ENCODE results near the gene SIRT1.
A peak's percentile ranks its signal among the peaks of the same experiment; 100 is the strongest.
"Not testable (repeated sequence)": the region's sequence is repeated elsewhere in the genome, so short reads cannot be mapped to it uniquely, and the experiment has no call there.

SIRT1 gene

DNA sequence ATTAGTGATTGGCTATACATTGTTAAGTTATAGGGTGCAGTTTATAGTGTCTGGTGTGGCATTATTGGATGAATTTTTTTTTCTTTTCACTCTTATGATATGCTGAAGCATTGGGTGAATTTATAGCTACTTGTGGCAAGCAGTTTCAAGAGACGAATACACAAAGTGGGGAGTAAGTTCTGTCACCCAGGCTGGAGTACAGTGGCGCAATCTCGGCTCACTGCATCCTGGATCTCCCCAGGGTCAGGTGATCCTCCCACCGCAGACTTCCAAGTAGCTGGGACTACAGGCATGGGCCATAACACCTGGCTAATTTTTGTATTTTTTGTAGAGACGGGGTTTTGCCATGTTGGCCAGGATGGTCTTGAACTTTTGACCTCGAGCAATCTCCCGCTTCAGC, 6.3 kb upstream of the SIRT1 start:
- DNase-seq = no peak

GRCh38 chr10:67883710-67884312, 645 bp upstream of the SIRT1 start:
- no peak for DNase-seq

DNA sequence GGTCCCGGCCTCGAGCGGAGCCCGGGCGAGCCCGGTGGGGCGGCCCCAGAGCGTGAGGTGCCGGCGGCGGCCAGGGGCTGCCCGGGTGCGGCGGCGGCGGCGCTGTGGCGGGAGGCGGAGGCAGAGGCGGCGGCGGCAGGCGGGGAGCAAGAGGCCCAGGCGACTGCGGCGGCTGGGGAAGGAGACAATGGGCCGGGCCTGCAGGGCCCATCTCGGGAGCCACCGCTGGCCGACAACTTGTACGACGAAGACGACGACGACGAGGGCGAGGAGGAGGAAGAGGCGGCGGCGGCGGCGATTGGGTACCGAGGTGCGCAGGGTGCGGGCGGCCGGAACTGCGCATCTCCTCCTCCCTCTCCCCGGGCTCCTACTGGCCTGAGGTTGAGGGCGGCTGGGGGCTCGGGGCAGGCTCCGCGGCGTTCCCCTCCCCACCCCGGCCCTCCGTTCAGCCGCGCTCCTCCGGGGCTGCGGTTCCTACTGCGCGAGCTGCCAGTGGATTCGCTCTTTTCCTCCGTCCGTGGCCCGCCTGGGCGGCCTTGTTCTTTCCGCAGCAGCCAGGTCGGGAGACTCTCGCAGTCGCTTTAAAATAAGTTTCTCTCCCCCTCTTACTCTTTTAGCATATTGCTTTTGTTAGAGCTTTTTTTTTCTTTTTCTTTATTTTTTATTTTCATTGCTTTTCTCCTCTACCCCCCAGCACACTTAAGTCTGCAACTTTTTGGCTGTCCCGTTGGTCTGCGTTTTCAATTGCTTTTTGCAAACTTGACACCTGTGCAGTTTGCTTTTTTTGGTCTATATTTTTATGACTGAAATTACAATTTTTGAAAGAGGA, 600 bp downstream of the SIRT1 start:
- peak; percentile 62 for DNase-seq

GRCh38 chr10:67893637-67894036, 9.2 kb downstream of the SIRT1 start:
- no peak for DNase-seq

- no peak for DNase-seq
These were observed 19.1 kb downstream of the SIRT1 start for GRCh38 chr10:67903581-67903980.

DNA sequence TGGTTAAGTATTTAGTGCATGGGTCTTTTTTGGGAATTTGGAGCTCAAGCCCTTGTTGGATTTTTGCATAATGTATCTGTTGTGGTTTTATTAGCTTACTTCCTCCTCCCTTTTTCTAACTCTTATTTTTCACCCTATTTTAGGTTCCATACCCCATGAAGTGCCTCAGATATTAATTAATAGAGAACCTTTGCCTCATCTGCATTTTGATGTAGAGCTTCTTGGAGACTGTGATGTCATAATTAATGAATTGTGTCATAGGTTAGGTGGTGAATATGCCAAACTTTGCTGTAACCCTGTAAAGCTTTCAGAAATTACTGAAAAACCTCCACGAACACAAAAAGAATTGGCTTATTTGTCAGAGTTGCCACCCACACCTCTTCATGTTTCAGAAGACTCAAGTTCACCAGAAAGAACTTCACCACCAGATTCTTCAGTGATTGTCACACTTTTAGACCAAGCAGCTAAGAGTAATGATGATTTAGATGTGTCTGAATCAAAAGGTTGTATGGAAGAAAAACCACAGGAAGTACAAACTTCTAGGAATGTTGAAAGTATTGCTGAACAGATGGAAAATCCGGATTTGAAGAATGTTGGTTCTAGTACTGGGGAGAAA, 28.0 kb downstream of the SIRT1 start:
- DNase-seq = no peak

GRCh38 chr10:67914777-67915340, 30.4 kb downstream of the SIRT1 start:
- DNase-seq = no peak

- no peak for DNase-seq
These were observed 32.7 kb downstream of the SIRT1 start for GRCh38 chr10:67917169-67917568.

DNA sequence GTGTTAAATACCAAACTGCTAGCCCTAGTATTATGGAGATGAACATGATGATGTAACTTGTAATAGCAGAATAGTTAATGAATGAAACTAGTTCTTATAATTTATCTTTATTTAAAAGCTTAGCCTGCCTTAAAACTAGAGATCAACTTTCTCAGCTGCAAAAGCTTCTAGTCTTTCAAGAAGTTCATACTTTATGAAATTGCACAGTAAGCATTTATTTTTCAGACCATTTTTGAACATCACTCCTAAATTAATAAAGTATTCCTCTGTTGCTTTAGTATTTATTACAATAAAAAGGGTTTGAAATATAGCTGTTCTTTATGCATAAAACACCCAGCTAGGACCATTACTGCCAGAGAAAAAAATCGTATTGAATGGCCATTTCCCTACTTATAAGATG, 33.2 kb downstream of the SIRT1 start:
- no peak for DNase-seq

DNA sequence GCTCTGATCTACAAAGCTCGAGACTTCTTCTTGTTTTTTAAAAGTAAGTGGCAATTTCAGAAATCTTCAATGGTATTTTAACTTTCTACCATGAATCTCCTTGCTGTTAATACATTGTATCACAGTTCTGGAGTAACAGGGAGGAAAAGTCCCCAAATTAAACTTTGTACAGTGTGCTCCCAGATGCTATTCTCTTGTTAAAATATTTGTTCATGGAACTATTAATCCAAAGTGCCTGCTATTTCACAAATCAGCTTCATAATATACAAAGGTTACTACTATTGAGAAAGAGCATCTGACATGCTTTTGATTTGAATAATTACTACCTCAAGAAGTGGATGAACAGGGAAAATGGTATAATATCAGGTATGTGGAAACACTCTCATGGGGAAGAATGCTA, 36.6 kb downstream of the SIRT1 start:
- no peak for DNase-seq

DNA sequence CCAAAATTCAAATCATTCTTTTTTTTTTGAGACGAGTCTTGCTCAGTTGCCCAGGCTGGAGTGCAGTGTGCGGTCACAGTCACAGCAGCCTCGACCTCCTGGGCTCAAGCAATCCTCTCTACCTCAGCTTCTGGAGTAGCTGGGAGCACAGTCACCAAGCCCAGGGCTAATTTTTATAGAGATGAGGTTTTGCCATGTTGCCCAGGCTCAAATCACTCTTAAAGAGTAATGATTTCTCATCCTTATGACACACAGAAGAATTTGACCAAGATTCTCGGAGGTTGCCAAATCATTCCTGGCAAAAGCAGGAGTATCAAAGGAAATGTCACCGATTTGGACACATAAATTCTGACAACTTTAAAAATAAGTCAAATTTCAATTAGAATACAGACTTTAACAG, 39.1 kb downstream of the SIRT1 start:
- DNase-seq = no peak

GRCh38 chr10:67924136-67924535, 39.7 kb downstream of the SIRT1 start:
- no peak for DNase-seq

GRCh38 chr10:67925449-67926005, 41.1 kb downstream of the SIRT1 start:
- DNase-seq = no peak

DNA sequence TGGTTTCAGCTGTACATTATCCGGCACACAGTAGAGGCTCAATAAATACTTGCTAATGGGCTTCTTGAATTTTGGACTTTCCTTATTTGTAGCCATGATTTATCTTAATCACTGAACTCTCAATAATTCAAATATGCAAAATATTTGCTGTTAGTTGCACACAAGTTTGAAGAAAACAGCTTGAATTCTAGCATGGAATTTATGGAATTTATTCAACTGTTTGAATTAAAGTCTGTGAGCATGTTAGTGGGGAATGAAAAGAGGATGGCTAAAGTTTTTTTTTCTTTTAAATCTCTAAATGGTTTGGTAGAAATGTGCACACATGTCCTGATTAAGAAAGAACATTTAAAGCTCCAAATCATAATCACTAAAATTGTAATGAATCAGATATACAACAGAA, 42.5 kb downstream of the SIRT1 start:
- no peak for DNase-seq

GRCh38 chr10:67933199-67933598, 48.7 kb downstream of the SIRT1 start:
- no peak for DNase-seq

GRCh38 chr10:67934336-67934735, 49.9 kb downstream of the SIRT1 start:
- no peak for DNase-seq

DNA sequence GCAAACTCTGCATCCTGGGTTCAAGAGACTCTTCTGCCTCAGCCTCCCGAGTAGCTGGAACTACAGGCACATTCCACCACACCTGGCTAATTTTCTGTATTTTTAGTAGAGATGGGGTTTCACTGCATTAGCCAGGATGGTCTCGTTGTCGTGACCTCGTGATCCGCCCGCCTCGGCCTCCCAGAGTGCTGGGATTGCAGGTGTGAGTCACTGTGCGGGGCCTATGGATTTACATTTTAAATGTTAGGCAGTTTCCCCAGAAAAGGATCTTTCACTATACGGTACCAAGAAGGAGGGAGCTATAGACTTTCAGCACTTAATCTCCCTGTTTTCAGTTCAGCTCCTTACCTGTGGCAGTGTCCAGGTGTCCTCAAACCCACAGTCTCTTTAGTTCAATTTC, 50.8 kb downstream of the SIRT1 start:
- DNase-seq = no peak

- DNase-seq = no peak
These were observed 52.0 kb downstream of the SIRT1 start for GRCh38 chr10:67936416-67936815.

DNA sequence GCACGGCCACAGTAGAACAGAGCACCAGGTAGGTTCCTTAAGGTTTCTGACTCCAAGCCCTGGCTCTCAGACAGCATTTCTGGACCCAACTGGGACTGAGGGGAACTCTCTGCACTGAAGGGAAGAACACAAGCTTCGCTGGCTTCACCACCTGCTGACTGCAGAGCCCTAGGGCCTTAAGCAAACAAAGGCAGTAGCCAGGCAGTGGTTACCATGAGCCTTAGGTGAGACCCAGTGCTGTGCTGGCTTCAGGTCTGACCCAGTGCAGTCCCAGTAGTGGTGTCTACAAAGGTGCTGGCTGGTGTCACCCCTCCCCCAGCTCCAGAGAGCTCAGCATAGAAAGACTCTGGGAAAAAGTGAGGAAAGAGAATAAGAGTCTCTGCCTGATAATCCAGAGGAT, 59.5 kb downstream of the SIRT1 start:
- DNase-seq = no peak

GRCh38 chr10:67955614-67956013, 71.2 kb downstream of the SIRT1 start:
- no peak for DNase-seq

DNA sequence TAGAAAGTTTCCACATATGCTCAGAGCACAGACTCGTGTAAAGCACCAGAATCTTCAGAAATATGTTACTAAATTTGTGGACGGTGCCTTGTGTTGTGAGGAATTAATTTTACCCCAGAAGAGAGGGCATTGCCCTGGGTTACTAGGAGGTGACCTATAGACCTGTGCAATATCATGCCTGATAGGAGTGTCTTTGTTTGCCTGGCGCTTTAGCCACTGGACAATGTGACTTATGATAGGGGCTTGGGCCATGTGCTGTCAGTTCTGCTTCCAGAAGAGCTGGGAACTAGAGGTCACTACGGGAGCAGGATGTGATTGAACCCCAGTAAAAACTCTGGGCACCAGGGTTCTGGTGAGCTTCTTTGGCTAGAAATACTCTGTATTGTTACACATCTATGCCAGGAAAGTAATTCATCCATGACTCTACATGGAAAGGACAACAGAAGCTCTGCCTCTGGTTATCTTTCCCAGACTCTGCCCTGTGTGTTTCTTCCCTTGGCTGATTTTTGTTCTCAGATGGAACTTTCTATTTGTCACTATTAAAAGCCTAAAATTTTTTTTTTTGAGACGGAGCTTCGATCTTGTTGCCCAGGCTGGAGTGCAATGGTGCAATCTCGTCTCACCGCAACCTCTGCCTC, 75.5 kb downstream of the SIRT1 start:
- DNase-seq = no peak

GRCh38 chr10:67965456-67965855, 81.0 kb downstream of the SIRT1 start:
- no peak for DNase-seq

- not testable (repeated sequence) for DNase-seq
These were observed 81.6 kb downstream of the SIRT1 start for GRCh38 chr10:67966035-67966434.
